BE2C (cell line): ENCODE data around the gene KCNG4.

Experiments
- DNase-seq: peaks from one replicate; pipeline ENCODE4 v3.0.0-alpha.2; 2020
- H3K27me3 ChIP-seq: fragments of 250-450 bp; sonication (Bioruptor Pico); 2 replicates; pipeline ENCODE4 v1.5.1; 2020; ENCODE audit warnings: mild to moderate bottlenecking
- H3K36me3 ChIP-seq: fragments of 250-450 bp; sonication (Bioruptor Pico); 2 replicates; pipeline ENCODE4 v1.5.1; 2020; ENCODE audit warnings: mild to moderate bottlenecking
- H3K4me1 ChIP-seq: fragments of 250-450 bp; sonication (Bioruptor Pico); 2 replicates; pipeline ENCODE4 v1.5.1; 2020
- H3K4me3 ChIP-seq: 2 replicates; pipeline ENCODE4 v1.5.1; 2011; ENCODE audit warnings: low read depth, low read length
- H3K9me3 ChIP-seq: fragments of 250-450 bp; sonication (Bioruptor Pico); 2 replicates; pipeline ENCODE4 v1.5.1; 2020
- TF ChIP-seq, protein P1 (sequence below): IDR thresholded peaks from 2 replicates; pipeline ENCODE4 v1.5.1; 2012; ENCODE audit warnings: mild to moderate bottlenecking, low read depth, low read length

Gene KCNG4

DNA sequence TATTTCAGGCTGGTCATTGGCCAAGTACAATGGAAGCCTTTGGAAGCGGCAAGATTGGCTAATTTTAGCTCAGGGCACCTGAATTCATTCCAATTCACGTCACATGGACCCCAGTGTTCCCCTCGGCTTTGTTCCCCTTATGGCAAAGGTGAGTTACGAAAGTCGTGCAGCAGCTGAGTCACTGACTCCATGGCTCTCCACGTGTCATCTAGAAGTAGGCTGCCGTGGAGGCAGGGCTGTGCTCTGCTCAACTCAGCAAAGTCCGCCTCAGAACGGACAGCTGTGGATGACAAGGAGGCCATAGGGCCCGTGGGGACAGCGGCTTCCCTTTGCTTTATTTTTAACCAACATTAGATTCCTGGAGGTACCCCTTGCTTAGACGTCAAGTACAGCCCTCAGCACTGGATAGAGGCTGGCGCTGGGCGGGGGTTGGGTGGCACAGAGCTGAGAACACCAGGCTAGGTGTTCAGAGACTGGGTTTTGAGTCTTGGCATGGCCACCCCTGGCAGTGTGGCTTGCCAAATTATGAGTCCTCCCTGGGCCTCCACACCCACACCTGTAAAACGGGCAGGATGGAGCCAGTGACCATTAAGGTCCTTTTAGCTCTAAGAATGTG is 25.3 kb downstream of the KCNG4 start:
- Histone ChIP-seq H3K4me1 (peaks cover 11% of the 10 kb centered on the region), H3K9me3 (no peaks in the 10 kb centered on the region), H3K4me3 (no peak overlapping the region), H3K27me3 (no peaks in the 10 kb centered on the region), H3K36me3 (no peaks in the 10 kb centered on the region)
- TF ChIP-seq, protein P1, sequence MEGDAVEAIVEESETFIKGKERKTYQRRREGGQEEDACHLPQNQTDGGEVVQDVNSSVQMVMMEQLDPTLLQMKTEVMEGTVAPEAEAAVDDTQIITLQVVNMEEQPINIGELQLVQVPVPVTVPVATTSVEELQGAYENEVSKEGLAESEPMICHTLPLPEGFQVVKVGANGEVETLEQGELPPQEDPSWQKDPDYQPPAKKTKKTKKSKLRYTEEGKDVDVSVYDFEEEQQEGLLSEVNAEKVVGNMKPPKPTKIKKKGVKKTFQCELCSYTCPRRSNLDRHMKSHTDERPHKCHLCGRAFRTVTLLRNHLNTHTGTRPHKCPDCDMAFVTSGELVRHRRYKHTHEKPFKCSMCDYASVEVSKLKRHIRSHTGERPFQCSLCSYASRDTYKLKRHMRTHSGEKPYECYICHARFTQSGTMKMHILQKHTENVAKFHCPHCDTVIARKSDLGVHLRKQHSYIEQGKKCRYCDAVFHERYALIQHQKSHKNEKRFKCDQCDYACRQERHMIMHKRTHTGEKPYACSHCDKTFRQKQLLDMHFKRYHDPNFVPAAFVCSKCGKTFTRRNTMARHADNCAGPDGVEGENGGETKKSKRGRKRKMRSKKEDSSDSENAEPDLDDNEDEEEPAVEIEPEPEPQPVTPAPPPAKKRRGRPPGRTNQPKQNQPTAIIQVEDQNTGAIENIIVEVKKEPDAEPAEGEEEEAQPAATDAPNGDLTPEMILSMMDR, result no peak
- no peak for DNase-seq

GRCh38 chr16:84212631-84213030 is 27.2 kb downstream of the KCNG4 start:
- TF ChIP-seq, protein P1, result no peak
- H3K27me3 ChIP-seq, result no peaks in the 10 kb centered on the region
- DNase-seq, result no peak

GRCh38 chr16:84212154-84212553 is 27.7 kb downstream of the KCNG4 start:
- no peak for DNase-seq
- Histone ChIP-seq H3K9me3 (no peaks in the 10 kb centered on the region), H3K4me1 (peaks cover 13% of the 10 kb centered on the region), H3K36me3 (no peaks in the 10 kb centered on the region), H3K4me3 (no peak overlapping the region), H3K27me3 (no peaks in the 10 kb centered on the region)
- TF ChIP-seq, protein P1, result no peak

More at GRCh38 chr16:84212631-84213030, 27.2 kb downstream of the KCNG4 start:
- Histone ChIP-seq H3K36me3 (no peaks in the 10 kb centered on the region), H3K4me1 (peaks cover 13% of the 10 kb centered on the region), H3K9me3 (no peaks in the 10 kb centered on the region), H3K4me3 (no peak overlapping the region)

GRCh38 chr16:84209989-84210388 is 29.8 kb downstream of the KCNG4 start:
- Histone ChIP-seq H3K27me3 (no peaks in the 10 kb centered on the region), H3K9me3 (no peaks in the 10 kb centered on the region), H3K36me3 (no peaks in the 10 kb centered on the region), H3K4me1 (peaks cover 9% of the 10 kb centered on the region), H3K4me3 (no peak overlapping the region)
- no peak for DNase-seq
- TF ChIP-seq, protein P1, result no peak

GRCh38 chr16:84207879-84208278 is 31.9 kb downstream of the KCNG4 start:
- no peaks in the 10 kb centered on the region for H3K27me3 ChIP-seq
- no peak for DNase-seq
- no peak overlapping the region for H3K4me3 ChIP-seq
- peaks cover 7% of the 10 kb centered on the region for H3K4me1 ChIP-seq
- H3K36me3 ChIP-seq, result no peaks in the 10 kb centered on the region
- TF ChIP-seq, protein P1, result no peak
- no peaks in the 10 kb centered on the region for H3K9me3 ChIP-seq

- TF ChIP-seq, protein P1, result no peak
- Histone ChIP-seq H3K4me3 (no peak overlapping the region), H3K27me3 (no peaks in the 10 kb centered on the region), H3K4me1 (peaks cover 7% of the 10 kb centered on the region), H3K9me3 (no peaks in the 10 kb centered on the region), H3K36me3 (no peaks in the 10 kb centered on the region)
- no peak for DNase-seq
These were observed 32.6 kb downstream of the KCNG4 start for GRCh38 chr16:84207251-84207650.
